Activated CD4-positive, CD25-positive, alpha-beta regulatory T cell treated with anti-CD3 and anti-CD28 coated beads, Interleukin-2, amount 50 U/mL, for 72 hours (primary cell): ENCODE data around the gene NFKBIA.
A peak's percentile ranks its signal among the peaks of the same experiment; 100 is the strongest.
"Not testable (repeated sequence)": the region's sequence is repeated elsewhere in the genome, so short reads cannot be mapped to it uniquely, and the experiment has no call there.

Experiments
- DNase-seq: peaks from one replicate; pipeline ENCODE4 v3.0.0; 2021

The NFKBIA gene

GRCh38 chr14:35366521-35366976 is 38.0 kb downstream of the NFKBIA start:
- no peak for DNase-seq

GRCh38 chr14:35366056-35366451 is 38.5 kb downstream of the NFKBIA start:
- peak; percentile 59 for DNase-seq

GRCh38 chr14:35365130-35366055 is 39.2 kb downstream of the NFKBIA start:
- DNase-seq = peak; percentile 74

DNA sequence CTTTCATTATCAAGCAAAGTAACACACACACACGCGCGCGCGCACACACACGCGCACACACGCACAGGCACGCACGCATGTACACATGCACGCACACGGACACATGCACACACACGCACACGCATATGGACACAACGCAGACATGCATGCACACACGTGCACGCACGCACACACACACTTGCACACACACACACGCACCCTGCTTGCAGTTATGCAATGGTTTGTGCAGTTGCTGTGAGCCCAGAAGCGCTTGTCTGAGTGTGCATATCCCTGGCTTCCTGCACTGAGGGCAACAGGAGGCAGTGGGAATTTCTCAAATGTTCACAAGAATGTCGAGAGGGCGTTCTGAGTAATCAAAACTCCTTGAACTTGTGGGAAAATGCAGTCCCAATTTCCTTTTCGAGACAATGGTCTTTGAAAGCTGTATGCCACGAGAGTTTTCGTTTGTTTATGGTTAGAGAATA is 41.6 kb downstream of the NFKBIA start:
- no peak for DNase-seq

GRCh38 chr14:35362450-35362849 is 42.1 kb downstream of the NFKBIA start:
- DNase-seq = no peak

DNA sequence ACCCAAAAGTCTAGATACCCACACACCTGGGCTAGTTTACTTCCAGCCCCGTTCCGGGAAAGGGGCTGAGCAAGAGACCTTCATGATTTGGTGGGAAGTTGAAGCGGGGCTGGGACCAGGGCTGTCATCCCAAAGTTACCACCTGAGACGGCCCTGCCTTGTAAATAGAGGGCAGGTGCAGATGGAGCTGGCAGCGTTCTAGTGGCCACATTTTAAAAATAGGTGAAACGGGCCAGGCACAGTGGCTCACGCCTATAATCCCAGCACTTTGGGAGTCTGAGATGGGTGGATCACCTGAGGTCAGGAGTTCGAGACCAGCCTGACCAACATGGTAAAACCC is 43.4 kb downstream of the NFKBIA start:
- no peak for DNase-seq

DNA sequence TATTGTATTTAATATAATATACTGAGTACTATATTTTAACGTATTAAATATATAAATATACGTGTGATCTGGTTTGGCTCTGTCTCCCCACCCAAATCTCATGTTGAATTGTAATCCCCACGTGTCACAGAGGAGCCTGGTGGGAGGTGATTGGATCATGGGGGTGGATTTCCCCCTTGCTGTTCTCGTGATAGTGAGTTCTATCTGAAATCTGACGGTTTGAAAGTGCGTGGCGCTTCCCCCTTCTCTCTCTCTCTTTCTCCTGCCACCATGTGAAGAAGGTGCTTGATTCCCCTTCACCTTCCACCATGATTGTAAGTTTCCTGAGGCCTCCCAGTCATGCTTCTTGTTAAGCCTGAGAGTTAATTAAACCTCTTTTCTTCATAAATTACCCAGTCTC is 44.9 kb downstream of the NFKBIA start:
- DNase-seq = not testable (repeated sequence)

- DNase-seq = no peak
Measured at GRCh38 chr14:35355981-35356841, 48.3 kb downstream of the NFKBIA start.

DNA sequence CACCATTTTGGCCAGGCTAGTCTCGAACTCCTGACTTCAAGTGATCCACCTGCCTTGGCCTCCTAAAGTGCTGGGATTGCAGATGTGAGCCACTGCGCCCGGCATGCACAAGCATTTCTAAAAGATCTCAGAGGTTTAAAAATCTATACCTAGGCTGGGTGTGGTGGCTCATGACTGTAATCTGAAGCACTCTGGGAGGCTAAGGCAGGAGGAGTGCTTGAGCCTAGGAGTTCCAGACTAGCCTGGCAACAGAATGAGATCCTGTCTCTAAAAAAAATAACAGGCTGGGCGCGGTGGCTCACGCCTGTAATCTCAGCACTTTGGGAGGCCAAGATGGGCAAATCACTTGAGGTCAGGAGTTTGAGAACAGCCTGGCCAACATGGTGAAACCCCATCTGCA is 49.3 kb downstream of the NFKBIA start:
- not testable (repeated sequence) for DNase-seq

DNA sequence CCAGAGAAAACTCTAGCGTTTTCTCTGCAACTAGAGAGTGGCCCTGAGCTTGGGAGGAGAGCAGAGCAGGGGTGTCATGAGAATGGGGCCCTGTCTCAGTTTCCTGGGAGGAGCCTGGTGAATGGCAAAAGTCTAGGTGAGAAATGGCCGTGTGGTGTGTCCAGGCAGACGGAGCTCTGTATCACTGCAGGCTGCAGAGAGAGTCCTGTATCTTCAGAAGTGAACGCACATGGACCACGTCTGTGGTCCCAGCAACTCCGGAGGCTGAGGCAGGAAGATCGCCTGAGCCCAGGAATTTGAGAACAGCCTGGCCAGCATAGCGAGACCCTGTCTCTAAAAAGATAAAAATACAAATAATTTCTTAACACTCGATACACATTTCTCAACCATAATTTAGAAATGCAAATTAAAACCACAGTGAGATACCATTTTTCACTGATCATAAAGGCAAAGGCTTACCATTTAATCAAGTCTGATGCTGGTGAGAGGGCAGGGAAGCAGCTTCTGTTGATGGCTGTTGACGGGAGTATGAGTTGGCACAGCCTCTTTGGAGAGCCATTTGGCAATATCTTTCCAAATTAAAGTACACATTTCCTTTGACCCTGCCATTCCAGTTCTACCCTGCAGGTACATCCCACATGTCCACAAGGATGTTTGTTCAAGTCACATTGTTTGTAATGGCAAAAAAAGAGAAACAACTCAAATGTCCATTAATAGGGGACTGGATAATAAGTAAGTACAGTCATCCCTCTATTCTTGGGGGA is 51.0 kb downstream of the NFKBIA start:
- DNase-seq = no peak

- DNase-seq = no peak
Measured at GRCh38 chr14:35352274-35353233, 52.0 kb downstream of the NFKBIA start.

DNA sequence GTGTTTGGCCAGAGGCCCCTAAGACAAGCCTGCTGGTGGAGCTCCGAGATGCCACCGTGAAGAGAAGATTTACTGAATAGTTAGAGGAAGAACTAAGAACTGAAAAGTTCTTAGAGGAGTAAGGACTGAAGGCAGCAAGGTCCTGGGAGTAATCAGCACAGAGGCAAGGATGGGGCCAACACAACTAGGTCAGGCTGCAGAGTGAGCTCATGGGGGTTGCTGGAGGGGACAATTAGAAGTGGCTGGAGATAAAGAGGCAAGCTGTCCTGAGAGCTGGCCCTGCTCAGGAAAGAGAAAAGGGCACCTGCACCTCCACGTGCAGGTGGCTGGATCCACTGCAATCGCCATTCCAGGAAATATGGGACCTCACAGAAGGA is 52.7 kb downstream of the NFKBIA start:
- DNase-seq = no peak
